ENCODE measurements around the gene PIEZO1.

DNA sequence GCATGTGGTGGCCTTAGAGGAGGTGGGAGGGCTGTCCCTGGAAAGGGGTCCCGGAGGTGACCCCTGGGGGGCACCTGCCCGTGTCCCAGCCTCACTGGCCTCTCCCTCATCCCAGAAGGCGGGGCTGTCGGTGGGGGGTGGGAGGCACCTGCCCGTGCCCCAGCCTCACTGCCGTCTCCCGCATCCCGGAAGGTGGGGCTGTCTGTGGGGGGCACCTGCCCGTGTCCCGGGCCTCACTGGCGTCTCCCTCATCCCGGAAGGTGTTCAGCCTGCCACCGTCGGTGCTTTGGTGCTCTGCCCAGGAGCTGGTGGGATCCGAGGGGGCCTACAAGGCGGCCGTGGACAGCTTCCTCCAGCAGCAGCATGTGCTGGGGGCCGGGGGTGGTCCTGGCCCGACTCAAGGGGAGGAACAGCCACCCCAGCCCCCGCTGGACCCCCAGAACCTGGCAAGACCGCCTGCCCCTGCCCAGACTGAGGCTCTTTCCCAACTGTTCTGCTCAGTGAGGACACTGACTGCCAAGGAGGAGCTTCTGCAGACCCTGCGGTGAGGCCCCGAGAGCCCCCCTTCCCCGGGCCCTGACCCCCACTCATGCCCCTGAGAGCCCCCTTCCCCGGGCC lies 72.5 kb downstream of the PIEZO1 start:
- TF ChIP-seq ZNF274 (IDR thresholded peaks at IDR 0.05; ENCODE audit: low read depth, low read length): no peak
- TF ChIP-seq, protein P1, sequence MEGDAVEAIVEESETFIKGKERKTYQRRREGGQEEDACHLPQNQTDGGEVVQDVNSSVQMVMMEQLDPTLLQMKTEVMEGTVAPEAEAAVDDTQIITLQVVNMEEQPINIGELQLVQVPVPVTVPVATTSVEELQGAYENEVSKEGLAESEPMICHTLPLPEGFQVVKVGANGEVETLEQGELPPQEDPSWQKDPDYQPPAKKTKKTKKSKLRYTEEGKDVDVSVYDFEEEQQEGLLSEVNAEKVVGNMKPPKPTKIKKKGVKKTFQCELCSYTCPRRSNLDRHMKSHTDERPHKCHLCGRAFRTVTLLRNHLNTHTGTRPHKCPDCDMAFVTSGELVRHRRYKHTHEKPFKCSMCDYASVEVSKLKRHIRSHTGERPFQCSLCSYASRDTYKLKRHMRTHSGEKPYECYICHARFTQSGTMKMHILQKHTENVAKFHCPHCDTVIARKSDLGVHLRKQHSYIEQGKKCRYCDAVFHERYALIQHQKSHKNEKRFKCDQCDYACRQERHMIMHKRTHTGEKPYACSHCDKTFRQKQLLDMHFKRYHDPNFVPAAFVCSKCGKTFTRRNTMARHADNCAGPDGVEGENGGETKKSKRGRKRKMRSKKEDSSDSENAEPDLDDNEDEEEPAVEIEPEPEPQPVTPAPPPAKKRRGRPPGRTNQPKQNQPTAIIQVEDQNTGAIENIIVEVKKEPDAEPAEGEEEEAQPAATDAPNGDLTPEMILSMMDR (IDR thresholded peaks at IDR 0.05 in 2 of 3, conservative IDR thresholded peaks at IDR 0.05 in 1 of 3; ENCODE audit: borderline replicate concordance in 1 of 3, insufficient read depth in 1 of 3, low read depth in 2 of 3, low read length in 2 of 3): no peak
- TF ChIP-seq CEBPB (IDR thresholded peaks at IDR 0.05; ENCODE audit: low read depth): no peak
- TF ChIP-seq EZH2 (IDR thresholded peaks at IDR 0.05): no peak
- TF ChIP-seq POLR2A (IDR thresholded peaks at IDR 0.05; ENCODE audit: borderline replicate concordance, extremely low read depth, insufficient read depth, insufficient read length): no peak
- no peak for TF ChIP-seq EZH2phosphoT487 (IDR thresholded peaks at IDR 0.05; ENCODE audit: borderline replicate concordance)
- TF ChIP-seq, protein P2, sequence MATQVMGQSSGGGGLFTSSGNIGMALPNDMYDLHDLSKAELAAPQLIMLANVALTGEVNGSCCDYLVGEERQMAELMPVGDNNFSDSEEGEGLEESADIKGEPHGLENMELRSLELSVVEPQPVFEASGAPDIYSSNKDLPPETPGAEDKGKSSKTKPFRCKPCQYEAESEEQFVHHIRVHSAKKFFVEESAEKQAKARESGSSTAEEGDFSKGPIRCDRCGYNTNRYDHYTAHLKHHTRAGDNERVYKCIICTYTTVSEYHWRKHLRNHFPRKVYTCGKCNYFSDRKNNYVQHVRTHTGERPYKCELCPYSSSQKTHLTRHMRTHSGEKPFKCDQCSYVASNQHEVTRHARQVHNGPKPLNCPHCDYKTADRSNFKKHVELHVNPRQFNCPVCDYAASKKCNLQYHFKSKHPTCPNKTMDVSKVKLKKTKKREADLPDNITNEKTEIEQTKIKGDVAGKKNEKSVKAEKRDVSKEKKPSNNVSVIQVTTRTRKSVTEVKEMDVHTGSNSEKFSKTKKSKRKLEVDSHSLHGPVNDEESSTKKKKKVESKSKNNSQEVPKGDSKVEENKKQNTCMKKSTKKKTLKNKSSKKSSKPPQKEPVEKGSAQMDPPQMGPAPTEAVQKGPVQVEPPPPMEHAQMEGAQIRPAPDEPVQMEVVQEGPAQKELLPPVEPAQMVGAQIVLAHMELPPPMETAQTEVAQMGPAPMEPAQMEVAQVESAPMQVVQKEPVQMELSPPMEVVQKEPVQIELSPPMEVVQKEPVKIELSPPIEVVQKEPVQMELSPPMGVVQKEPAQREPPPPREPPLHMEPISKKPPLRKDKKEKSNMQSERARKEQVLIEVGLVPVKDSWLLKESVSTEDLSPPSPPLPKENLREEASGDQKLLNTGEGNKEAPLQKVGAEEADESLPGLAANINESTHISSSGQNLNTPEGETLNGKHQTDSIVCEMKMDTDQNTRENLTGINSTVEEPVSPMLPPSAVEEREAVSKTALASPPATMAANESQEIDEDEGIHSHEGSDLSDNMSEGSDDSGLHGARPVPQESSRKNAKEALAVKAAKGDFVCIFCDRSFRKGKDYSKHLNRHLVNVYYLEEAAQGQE (IDR thresholded peaks at IDR 0.05; ENCODE audit: low read depth): no peak
- TF ChIP-seq TCF7L2 (IDR thresholded peaks at IDR 0.05; ENCODE audit: borderline replicate concordance, extremely low read depth, insufficient read depth, insufficient read length): no peak
- no peak for TF ChIP-seq JUND (IDR thresholded peaks at IDR 0.05)

All from HCT116 (cell line).